ENCODE data around the gene SLC22A12.

- TF ChIP-seq CTCF (IDR thresholded peaks at IDR 0.05; ENCODE audit: extremely low read depth in 1 of 2, insufficient read depth in 1 of 2, low read depth in 1 of 2, low read length in 2 of 2) (no peak), EZH2 (IDR thresholded peaks at IDR 0.05; ENCODE audit: borderline replicate concordance, low read depth, low read length, severe bottlenecking) (no peak), POLR2A (IDR thresholded peaks at IDR 0.05; ENCODE audit: low read depth, low read length) (no peak), GATA2 (IDR thresholded peaks at IDR 0.05; ENCODE audit: insufficient read depth, insufficient read length, low read depth, low read length) (no peak), MYC (IDR thresholded peaks at IDR 0.05; ENCODE audit: low read depth, low read length) (no peak), JUN (IDR thresholded peaks at IDR 0.05; ENCODE audit: borderline replicate concordance, insufficient read depth, insufficient read length, low read depth) (no peak), POLR2AphosphoS5 (IDR thresholded peaks at IDR 0.05; ENCODE audit: insufficient read depth, low read depth, low read length) (no peak), FOS (IDR thresholded peaks at IDR 0.05; ENCODE audit: borderline replicate concordance, insufficient read depth, low read length) (no peak), MAX (IDR thresholded peaks at IDR 0.05; ENCODE audit: insufficient read depth, insufficient read length) (no peak)
Measured at GRCh38 chr11:64624883-64625481, 34.0 kb downstream of the SLC22A12 start.
